OCI-LY1 (cell line): ENCODE results near the gene RABGAP1.

Experiments
- CTCF ChIP-seq: fragments of 200-600 bp; sonication (generic), shearing (Covaris generic); IDR thresholded peaks from 2 replicates; pipeline ENCODE4 v1.5.1; 2017; ENCODE audit warnings: mild to moderate bottlenecking, antibody characterized with exemption, low read length, moderate library complexity, mixed read lengths
- EZH2 ChIP-seq: fragments of 200-600 bp; sonication (generic), shearing (Covaris generic); IDR thresholded peaks from 2 replicates; pipeline ENCODE4 v1.8.0; 2017; ENCODE audit warnings: borderline replicate concordance, mixed run types, mild to moderate bottlenecking, antibody characterized with exemption, low read length, moderate library complexity, mixed read lengths

GRCh38 chr9:122975196-122975595 is 34.4 kb downstream of the RABGAP1 start:
- TF ChIP-seq CTCF (no peak), EZH2 (no peak)
